HUES6 (cell line): Measurements from ENCODE around the gene FARSA.
"Not testable (repeated sequence)": the region's sequence is repeated elsewhere in the genome, so short reads cannot be mapped to it uniquely, and the experiment has no call there.

Source experiments
- H3K27ac ChIP-seq: 2 replicates; pipeline ENCODE4 v1.7.0; 2013; ENCODE audit warnings: low read depth, mild to moderate bottlenecking, low read length, inconsistent platforms
- H3K27me3 ChIP-seq: 2 replicates; pipeline ENCODE4 v1.6.1; 2013; ENCODE audit warnings: low read length; ENCODE audit not compliant: control insufficient read depth, insufficient read depth
- H3K36me3 ChIP-seq: 2 replicates; pipeline ENCODE4 v1.6.1; 2013; ENCODE audit warnings: low read length; ENCODE audit not compliant: control insufficient read depth, insufficient read depth
- H3K4me1 ChIP-seq: 2 replicates; pipeline ENCODE4 v1.6.1; 2013; ENCODE audit warnings: low read length; ENCODE audit not compliant: control insufficient read depth, insufficient read depth
- H3K4me3 ChIP-seq: 2 replicates; pipeline ENCODE4 v1.5.1; 2013; ENCODE audit warnings: low read depth, low read length
- H3K9ac ChIP-seq: one replicate; pipeline ENCODE4 v1.6.1; 2013; ENCODE audit warnings: mild to moderate bottlenecking, low read length
- H3K9me3 ChIP-seq: 2 replicates; pipeline ENCODE4 v1.6.1; 2013; ENCODE audit warnings: low read depth, low read length; ENCODE audit not compliant: control insufficient read depth, insufficient read depth

Gene FARSA

DNA sequence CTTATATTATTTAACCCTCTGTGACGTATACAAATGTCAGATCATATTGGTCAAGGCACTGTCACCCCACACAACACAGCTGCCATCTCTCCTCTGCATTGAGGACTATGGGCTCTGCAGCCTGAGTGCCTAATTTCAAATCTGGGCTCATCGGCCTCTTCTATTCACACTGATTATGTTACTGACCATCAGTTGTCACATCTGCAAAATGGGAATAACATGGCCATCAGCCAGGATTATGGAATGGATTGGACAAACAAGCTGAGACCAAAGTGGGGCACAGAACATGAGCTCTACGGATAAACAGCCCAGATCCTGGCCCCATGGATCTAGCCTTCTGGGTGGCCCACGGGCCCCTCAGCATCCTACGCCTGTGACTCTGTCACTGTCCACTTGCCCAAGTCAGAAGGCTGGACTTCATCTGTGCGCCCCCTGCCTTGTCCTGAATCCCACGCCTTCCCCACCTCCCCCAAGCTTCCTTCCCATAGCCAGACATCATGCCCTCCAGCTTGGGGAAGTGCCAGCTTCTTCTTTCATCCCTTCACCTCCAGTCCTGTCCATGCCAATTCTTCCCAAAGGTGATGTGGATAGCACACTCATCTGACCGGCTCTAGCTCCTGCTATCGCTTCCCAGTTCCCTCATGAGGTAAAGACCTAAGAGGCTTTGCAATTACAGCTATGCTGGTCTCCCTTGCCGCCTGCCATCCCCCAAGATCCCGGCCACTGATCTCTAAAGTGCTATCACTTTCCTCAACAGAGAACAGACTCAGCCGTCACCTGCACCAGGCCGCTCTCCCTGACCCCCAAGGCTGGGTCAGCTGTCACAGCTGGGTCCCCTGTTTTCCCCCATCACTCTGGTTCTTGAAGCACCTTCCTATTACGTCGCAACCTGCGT, 872 bp downstream of the FARSA start:
- Histone ChIP-seq H3K4me1 (peaks cover 16% of the 10 kb centered on the region), H3K36me3 (peaks cover 35% of the 10 kb centered on the region), H3K9me3 (no peaks in the 10 kb centered on the region), H3K4me3 (peak overlapping the region; percentile 96), H3K27me3 (no peaks in the 10 kb centered on the region), H3K27ac (peak overlapping the region; percentile 31; the same call in 1 of the 2 replicates), H3K9ac (peak overlapping the region; percentile 91)

DNA sequence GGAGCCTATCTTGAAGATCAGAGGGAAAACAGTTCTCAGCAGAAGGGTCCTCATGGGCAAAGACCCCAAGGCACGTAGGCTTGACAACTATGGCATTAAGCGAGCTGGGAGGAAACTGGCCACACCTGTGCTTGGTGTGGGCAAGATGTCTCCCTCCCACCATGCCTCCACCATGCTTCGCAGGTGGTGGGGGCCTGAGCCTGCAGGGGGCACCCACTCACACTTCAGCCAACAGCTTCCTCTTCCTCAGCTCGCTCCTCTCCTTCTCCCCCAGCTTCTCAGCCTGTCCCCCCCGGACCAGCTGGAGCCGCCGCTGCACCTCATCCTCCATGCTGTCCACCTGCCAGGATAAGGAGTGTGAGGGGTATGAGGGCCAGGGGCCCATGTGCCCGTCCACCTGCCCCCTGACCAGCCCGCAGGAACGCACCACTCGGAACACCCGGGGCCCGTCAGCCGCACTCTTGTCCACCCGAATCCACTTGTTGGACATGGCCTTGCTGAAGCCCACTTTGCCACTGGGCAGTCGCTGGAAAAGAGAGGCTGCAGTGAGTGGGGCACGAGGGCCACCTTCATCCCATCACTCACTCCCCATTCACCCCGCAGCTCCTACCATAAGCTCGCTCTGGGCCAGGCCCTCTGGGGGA, 3.4 kb downstream of the FARSA start:
- Histone ChIP-seq H3K27me3 (no peaks in the 10 kb centered on the region), H3K36me3 (peaks cover 55% of the 10 kb centered on the region), H3K9ac (no peak overlapping the region), H3K4me1 (0 out of 2 replicates have a peak, but pooled peaks cover 6% of the 10 kb centered on the region), H3K9me3 (no peaks in the 10 kb centered on the region), H3K4me3 (no peak overlapping the region), H3K27ac (no peak overlapping the region)

DNA sequence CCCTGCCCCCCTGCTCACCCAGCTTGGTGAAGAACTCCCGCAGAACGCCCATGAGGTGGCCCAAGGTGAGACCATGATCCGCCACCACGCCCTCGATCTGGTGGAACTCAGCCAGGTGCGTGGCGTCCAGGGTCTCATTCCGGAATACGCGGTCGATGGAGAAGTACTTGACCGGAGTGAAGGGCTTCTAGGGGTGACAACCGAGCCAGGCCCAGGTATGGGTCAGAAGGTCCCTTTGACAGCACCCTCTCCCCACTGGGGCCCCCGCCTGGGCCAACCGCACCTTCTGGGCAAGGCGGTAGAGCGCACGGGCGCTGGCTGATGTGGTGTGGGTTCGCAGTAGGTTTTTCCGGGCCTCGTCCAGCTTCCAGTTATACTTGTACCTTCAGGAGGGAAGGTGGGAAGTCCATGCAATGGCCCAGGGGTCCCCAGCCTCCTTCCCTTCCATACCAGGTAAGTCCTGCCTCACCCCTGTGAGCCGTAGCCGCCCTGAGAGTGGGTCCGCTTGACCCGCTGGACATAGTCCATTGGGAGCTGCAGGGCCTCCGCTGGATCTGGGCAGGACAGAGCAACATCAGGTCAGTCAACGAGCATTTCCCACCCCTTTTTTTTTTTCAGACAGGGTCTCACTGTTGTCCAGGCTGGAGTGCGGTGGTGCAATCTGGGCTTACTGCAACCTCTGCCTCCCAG, 8.7 kb downstream of the FARSA start:
- Histone ChIP-seq H3K9me3 (no peaks in the 10 kb centered on the region), H3K4me1 (no peaks in the 10 kb centered on the region), H3K4me3 (no peak overlapping the region), H3K27me3 (no peaks in the 10 kb centered on the region), H3K36me3 (peaks cover 67% of the 10 kb centered on the region), H3K27ac (no peak overlapping the region), H3K9ac (no peak overlapping the region)

DNA sequence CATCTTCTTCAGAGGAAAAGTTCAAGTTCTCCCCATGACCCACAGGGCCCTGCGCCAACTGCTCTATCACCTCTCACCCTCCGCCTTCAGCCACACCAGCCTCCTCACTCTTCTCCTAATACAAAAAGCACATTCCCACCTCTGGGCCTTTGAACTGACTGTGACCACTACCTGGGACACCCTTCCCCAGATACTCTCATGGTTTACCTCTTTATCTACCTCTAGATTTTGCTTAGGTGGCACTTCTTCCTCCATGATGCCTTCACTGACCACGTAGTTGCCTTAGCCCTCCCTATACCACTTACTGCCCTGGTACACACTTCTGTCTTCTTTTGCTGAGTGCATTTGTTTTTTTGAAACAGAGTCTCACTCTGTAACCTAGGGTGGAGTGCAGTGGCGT, 10.6 kb downstream of the FARSA start:
- Histone ChIP-seq H3K27me3 (peaks cover 9% of the 10 kb centered on the region), H3K4me3 (no peak overlapping the region), H3K9me3 (no peaks in the 10 kb centered on the region), H3K4me1 (no peaks in the 10 kb centered on the region), H3K27ac (no peak overlapping the region), H3K9ac (no peak overlapping the region), H3K36me3 (peaks cover 49% of the 10 kb centered on the region)

DNA sequence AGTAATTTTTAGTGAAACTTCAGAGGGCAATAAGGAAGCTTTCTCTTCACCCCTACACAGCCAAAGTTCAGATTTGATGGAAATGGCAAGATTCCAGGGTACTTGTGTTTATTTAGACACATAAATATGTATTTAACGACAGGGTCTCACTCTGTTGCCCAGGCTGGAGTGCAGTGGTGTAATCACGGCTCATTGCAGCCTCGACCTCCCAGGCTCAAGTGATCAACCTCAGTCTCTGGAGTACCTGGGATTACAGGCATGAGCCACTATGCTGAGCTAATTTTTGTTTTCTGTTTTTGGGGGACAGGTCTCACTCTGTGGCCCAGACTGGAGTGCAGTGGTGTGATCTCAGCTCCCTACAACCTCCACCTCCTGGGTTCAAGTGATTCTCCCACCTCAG, 12.5 kb downstream of the FARSA start:
- Histone ChIP-seq H3K27me3 (peaks cover 9% of the 10 kb centered on the region), H3K9ac (no peak overlapping the region), H3K4me3 (no peak overlapping the region), H3K27ac (no peak overlapping the region), H3K36me3 (peaks cover 34% of the 10 kb centered on the region), H3K9me3 (no peaks in the 10 kb centered on the region), H3K4me1 (no peaks in the 10 kb centered on the region)

DNA sequence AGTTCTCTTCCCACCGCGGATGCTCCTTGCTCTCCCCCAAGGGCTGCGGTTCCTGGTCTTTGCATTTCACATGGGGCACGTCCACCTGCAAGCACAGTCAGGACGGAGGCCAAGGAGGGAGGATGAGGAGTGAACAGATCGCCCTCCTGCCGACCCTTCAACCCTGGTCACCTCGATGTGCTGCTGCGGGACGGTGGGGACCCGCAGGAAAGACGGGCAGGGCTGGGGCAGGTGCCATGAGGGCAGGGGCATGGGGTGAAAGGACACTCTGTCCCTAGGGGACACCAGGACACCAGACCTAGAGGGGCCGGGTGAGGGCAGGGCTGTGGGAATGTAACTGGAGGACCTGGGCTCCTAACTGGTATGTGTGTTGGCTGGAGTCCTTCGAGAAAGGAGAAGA, 15.3 kb downstream of the FARSA start:
- Histone ChIP-seq H3K27me3 (peaks cover 9% of the 10 kb centered on the region), H3K9me3 (no peaks in the 10 kb centered on the region), H3K27ac (no peak overlapping the region), H3K4me3 (no peak overlapping the region), H3K9ac (no peak overlapping the region), H3K36me3 (peaks cover 10% of the 10 kb centered on the region), H3K4me1 (peaks cover 10% of the 10 kb centered on the region)

DNA sequence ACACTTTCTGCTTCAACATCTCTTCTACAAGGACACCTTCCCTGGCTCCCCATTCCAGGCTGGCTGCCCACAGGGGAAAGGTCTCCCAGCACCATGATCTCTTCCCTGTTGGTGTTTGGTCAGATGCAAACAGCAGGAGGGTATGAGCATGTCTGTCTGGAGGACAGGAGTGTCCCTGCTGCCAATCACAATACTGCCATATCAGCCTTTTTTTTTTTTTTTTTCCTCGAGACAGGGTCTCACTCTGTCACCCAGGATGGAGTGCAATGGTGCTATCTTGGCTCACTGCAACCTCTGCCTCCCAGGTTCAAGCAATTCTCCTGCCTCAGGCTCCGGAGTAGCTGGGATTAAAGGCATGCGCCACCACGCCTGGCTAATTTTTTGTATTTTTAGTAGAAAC, 17.7 kb downstream of the FARSA start:
- H3K27ac ChIP-seq, H3K4me3 ChIP-seq, H3K9me3 ChIP-seq, H3K9ac ChIP-seq, H3K27me3 ChIP-seq, H3K36me3 ChIP-seq: not testable (repeated sequence)
- H3K4me1 ChIP-seq = peaks cover 21% of the 10 kb centered on the region

DNA sequence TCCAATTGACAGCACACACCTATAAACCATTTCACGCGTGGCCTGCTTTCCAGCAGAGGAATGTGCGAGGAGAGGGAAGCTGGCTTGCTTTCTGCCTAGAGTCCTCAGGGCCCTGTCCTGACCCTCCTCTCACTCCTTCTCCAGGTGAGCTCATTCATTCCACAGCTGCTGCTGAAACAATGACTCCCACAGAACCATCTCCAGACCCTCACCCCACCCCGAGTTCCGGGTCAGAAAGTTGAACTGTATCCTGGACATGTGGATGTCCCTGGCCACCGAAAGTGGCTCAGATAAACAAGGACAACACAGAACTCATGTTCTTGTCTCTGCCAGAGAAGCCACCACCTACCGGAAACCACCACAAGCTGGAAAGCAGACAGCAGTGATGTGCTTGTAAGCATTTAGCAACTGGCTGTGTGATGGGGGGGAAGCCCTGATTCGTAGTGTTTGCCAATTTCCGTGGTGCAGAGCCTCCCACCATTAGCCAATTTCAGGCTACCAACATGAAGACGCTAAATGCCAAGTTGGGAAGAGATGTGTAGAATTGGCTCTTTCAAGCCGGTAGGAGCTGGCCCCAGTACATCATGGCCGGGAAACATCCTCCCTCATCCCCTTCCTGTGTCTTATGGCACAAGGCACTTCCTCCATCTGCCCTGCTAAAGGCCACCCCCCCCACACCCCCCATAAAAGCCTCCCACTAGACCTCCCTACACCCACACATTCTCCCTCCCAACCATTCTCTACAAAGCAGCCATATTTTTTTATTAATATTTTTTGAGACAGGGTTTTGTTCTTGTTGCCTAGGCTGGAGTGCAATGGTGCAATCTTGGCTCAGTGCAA, 19.4 kb downstream of the FARSA start:
- Histone ChIP-seq H3K9me3 (no peaks in the 10 kb centered on the region), H3K36me3 (no peaks in the 10 kb centered on the region), H3K4me1 (peaks cover 21% of the 10 kb centered on the region), H3K9ac (peak overlapping the region; percentile 16), H3K27ac (peak overlapping the region; percentile 39; the same call in 1 of the 2 replicates), H3K4me3 (no peak overlapping the region), H3K27me3 (peaks cover 9% of the 10 kb centered on the region)

DNA sequence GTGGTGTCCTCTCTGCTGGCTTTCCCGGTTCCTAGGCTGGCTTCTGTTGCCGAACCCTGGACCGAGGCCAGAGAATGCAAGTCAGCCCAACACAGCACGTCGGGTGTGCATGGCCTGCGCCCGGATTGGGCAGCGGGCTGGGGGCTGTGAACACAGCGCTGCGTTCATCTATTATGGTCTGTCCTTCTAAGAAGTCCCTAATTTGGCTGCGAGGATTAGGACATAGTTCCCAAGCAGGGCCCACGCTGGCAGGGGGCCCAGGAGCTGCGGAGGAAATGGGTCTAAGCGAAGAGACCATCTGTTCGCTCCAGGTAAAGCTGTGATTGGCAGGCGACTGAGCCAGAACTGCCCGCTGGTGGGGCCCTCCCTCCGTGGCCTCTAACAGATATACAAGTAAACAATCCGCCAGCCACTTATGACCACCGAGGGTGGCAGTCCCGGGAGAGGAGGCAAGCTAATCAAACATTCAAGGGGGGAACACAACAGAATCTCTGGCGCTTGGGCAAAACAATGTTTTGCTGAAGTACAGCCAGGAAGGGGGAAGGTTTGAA, 20.4 kb downstream of the FARSA start:
- Histone ChIP-seq H3K9ac (peak overlapping the region; percentile 36), H3K9me3 (no peaks in the 10 kb centered on the region), H3K27me3 (peaks cover 1% of the 10 kb centered on the region), H3K27ac (peak overlapping the region; percentile 39), H3K36me3 (no peaks in the 10 kb centered on the region), H3K4me1 (peaks cover 21% of the 10 kb centered on the region), H3K4me3 (peak overlapping the region; percentile 25)

DNA sequence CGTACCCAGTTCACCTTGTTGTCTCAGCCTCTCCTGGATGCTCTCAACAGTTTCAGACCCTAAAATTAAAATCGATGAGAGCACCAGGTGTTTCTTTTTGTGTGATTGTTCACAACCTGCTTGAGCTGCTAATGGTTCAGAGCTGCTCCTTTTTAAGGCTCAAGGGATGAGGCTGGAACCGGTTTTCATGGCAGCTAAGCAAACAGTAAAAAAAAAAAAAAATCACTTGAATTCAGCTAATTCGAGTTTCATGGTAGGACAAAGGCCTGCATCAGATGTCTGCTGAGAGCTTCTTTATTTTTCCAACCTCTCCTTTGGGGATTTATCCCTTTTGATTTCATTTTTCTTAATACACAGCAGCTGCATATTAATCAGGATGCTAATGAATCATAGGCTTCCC, 20.9 kb downstream of the FARSA start:
- peak overlapping the region; percentile 25 for H3K4me3 ChIP-seq

More for the DNA sequence above, 20.9 kb downstream of the FARSA start:
- Histone ChIP-seq H3K4me1 (peaks cover 21% of the 10 kb centered on the region), H3K27me3 (no peaks in the 10 kb centered on the region), H3K27ac (peak overlapping the region; percentile 39), H3K9me3 (no peaks in the 10 kb centered on the region), H3K9ac (peak overlapping the region; percentile 36), H3K36me3 (no peaks in the 10 kb centered on the region)
